DLD1 (cell line): ENCODE results near the gene SGK2.
"Not testable (repeated sequence)": the region's sequence is repeated elsewhere in the genome, so short reads cannot be mapped to it uniquely, and the experiment has no call there.

Source experiments
- in situ Hi-C: cut with HindIII; loops from 2 replicates; pipeline ENCODE4 v1.10.0; 2017; ENCODE audit warnings: low sequenced_read_pairs

Gene SGK2

GRCh38 chr20:43590392-43591303, 31.8 kb downstream of the SGK2 start, which contains the start of gene IFT52:
Gene IFT52, plus strand, starts transcription at chr20:43590937. Its CDS starts 3,762 bp downstream, at chr20:43594699.
- in situ Hi-C loops, result no loop called here

- in situ Hi-C loops, result not testable (repeated sequence)
These were observed 43.1 kb downstream of the SGK2 start for GRCh38 chr20:43601960-43602359.

- in situ Hi-C loops, result no loop called here
These were observed 44.3 kb downstream of the SGK2 start for GRCh38 chr20:43603124-43603523.

- in situ Hi-C loops, result no loop called here
These were observed 46.9 kb downstream of the SGK2 start for GRCh38 chr20:43605715-43606114.

GRCh38 chr20:43607278-43607677, 48.5 kb downstream of the SGK2 start:
- in situ Hi-C loops, result not testable (repeated sequence)

- in situ Hi-C loops, result no loop called here
These were observed 72.8 kb downstream of the SGK2 start for GRCh38 chr20:43631598-43631997.
